K562 treated with DMSO at 1 percent for 24 hours (cell line): ENCODE results near the gene PCMTD2. TPM values are rescaled to one million over a fixed set of nuclear protein-coding genes. Genes with fewer than 3 reads are reported as not detected.

Source experiments
- total RNA-seq: library from RNA; unstranded; fragments of 300-600 nt; gene quantifications from 2 replicates; pipeline ENCODE4 v1.2.3, GENCODE V29; 2022; ENCODE audit warnings: low read depth; ENCODE audit not compliant: insufficient read depth

PCMTD2 gene
- total RNA-seq = 17.0 and 23.0 TPM in 2 replicates

GRCh38 chr20:64255361-64256281, at the start of gene PCMTD2:
Gene PCMTD2, plus strand, starts transcription at chr20:64255748. Its CDS starts 4,218 bp downstream, at chr20:64259966.

Other genes starting within 250 kb of the PCMTD2 start
- 1.1 and 2.5 TPM in 2 replicates for gene C20orf204, start 219.6 kb upstream of the PCMTD2 start, total RNA-seq
- gene SOX18, start 206.1 kb upstream of the PCMTD2 start, total RNA-seq = 20.0 and 24.5 TPM in 2 replicates
- 38.7 and 40.1 TPM in 2 replicates for gene TCEA2, start 192.6 kb upstream of the PCMTD2 start, total RNA-seq
- 27.8 and 36.9 TPM in 2 replicates for gene RGS19, start 176.2 kb upstream of the PCMTD2 start, total RNA-seq
- gene OPRL1, start 175.7 kb upstream of the PCMTD2 start, total RNA-seq = 1.3 and 1.9 TPM in 2 replicates
- not detected in 2 replicates for gene LKAAEAR1, start 171.3 kb upstream of the PCMTD2 start, total RNA-seq
- gene NPBWR2, start 148.2 kb upstream of the PCMTD2 start, total RNA-seq = not detected in 2 replicates
- 0.05 TPM in 1 of 2 replicates, not detected in the other for gene MYT1, start 91.3 kb upstream of the PCMTD2 start, total RNA-seq